ENCODE results near the gene MCCC2. TPM values are rescaled to one million over a fixed set of nuclear protein-coding genes. Genes with fewer than 3 reads are reported as not detected.
"Not testable (repeated sequence)": the region's sequence is repeated elsewhere in the genome, so short reads cannot be mapped to it uniquely, and the experiment has no call there.

The MCCC2 gene
- total and polyA plus RNA-seq, 10 of the 15 experiments (the other 5 are each of a cell fraction or from before 2014, with no cell fraction given): 22.2 to 106 (median 77.7) TPM

GRCh38 chr5:71576241-71576640 is 10.9 kb upstream of the MCCC2 start:
- no peak for TF ChIP-seq BCL3 (IDR thresholded peaks at IDR 0.05; ENCODE audit: borderline replicate concordance, insufficient read depth, low read depth, low read length, poor library complexity, severe bottlenecking)
- no peak for TF ChIP-seq YBX1 (IDR thresholded peaks at IDR 0.05)
- TF ChIP-seq MYC (IDR thresholded peaks at IDR 0.05; ENCODE audit: insufficient read depth, insufficient read length, insufficient replicate concordance, low read length, severe bottlenecking): no peak
- ChIA-PET RAD21 (ENCODE audit: unreplicated experiment) (no interaction called here), SMC1A (ENCODE audit: uncharacterized antibody, unreplicated experiment) (no interaction called here), POLR2A (no interaction called here), CTCF (no interaction called here)
- Histone ChIP-seq H3K27ac (ENCODE audit: control insufficient read depth, insufficient read depth) (no peak overlapping the region), H3K9me3 (replicated peaks; ENCODE audit: control insufficient read depth, insufficient read depth, low read length) (no peaks in the 10 kb centered on the region), H3K4me3 (no peak overlapping the region), H3K27me3 (replicated peaks in 1 of 2; ENCODE audit: control insufficient read depth in 2 of 2, insufficient read depth in 2 of 2, low read length in 1 of 2) (no peaks in the 10 kb centered on the region), H3K4me2 (ENCODE audit: control insufficient read depth, insufficient read depth) (no peak overlapping the region), H3K79me2 (ENCODE audit: control insufficient read depth, insufficient read depth, low read length) (no peaks in the 10 kb centered on the region), H4K20me1 (ENCODE audit: control insufficient read depth, insufficient read depth) (no peaks in the 10 kb centered on the region), H2AFZ (ENCODE audit: control insufficient read depth, low read depth, low read length) (no peak overlapping the region), H3K4me1 (ENCODE audit: control insufficient read depth, insufficient read depth, low read length) (no peaks in the 10 kb centered on the region), H3K9ac (ENCODE audit: control insufficient read depth, insufficient read depth, low read length) (no peak overlapping the region), H3K36me3 (ENCODE audit: control insufficient read depth in 2 of 2, insufficient read depth in 2 of 2, low read length in 1 of 2) (peaks cover 0 to 5% of the 10 kb centered on the region in 2 experiments; a peak in 1 of 4 replicates)
- WGBS (ENCODE audit: insufficient coverage, insufficient replicate concordance, low lambda C conversion rate, missing lambda C conversion rate): 96% methylated on average over 3 of the region's 3 CpGs
- no TSS peak for BruUV-seq (replicated peaks)
- no peak for ATAC-seq
- in situ Hi-C loops (cut with MboI) (no loop called here), intact Hi-C loops (cut with micrococcal nuclease; ENCODE audit: unreplicated experiment) (no loop called here)
- FAIRE-seq: no peak
- no peak for DNase-seq (ENCODE audit: low read depth, low spot score)

GRCh38 chr5:71577839-71578238 is 9.3 kb upstream of the MCCC2 start:
- in situ Hi-C loops (cut with MboI); H3K27me3 ChIP-seq (replicated peaks in 1 of 2; ENCODE audit: control insufficient read depth in 2 of 2, insufficient read depth in 2 of 2, low read length in 1 of 2); BruUV-seq (replicated peaks); POLR2A ChIA-PET; FAIRE-seq; H3K4me3 ChIP-seq; H3K4me2 ChIP-seq (ENCODE audit: control insufficient read depth, insufficient read depth); H2AFZ ChIP-seq (ENCODE audit: control insufficient read depth, low read depth, low read length); H3K79me2 ChIP-seq (ENCODE audit: control insufficient read depth, insufficient read depth, low read length); ATAC-seq; H3K9me3 ChIP-seq (replicated peaks; ENCODE audit: control insufficient read depth, insufficient read depth, low read length); H3K4me1 ChIP-seq (ENCODE audit: control insufficient read depth, insufficient read depth, low read length); H3K9ac ChIP-seq (ENCODE audit: control insufficient read depth, insufficient read depth, low read length); CTCF ChIA-PET; H3K27ac ChIP-seq (ENCODE audit: control insufficient read depth, insufficient read depth); H3K36me3 ChIP-seq (ENCODE audit: control insufficient read depth in 2 of 2, insufficient read depth in 2 of 2, low read length in 1 of 2); DNase-seq (ENCODE audit: low read depth, low spot score); RAD21 ChIA-PET (ENCODE audit: unreplicated experiment); intact Hi-C loops (cut with micrococcal nuclease; ENCODE audit: unreplicated experiment); H4K20me1 ChIP-seq (ENCODE audit: control insufficient read depth, insufficient read depth): not testable (repeated sequence)
- SMC1A ChIA-PET (ENCODE audit: uncharacterized antibody, unreplicated experiment): interaction anchor here (1.0 kb wide), 1 partner anchor 11 kb away, joined by 3 read pairs; no protein-coding TSS in a partner anchor
- 86% methylated on average over 6 of the region's 6 CpGs for WGBS (ENCODE audit: insufficient coverage, insufficient replicate concordance, low lambda C conversion rate, missing lambda C conversion rate)
